DOHH2 (cell line): ENCODE data around the gene ELP4.

Experiments used
- H3F3A ChIP-seq: fragments of 200-600 bp; sonication (generic), shearing (Covaris generic); 2 replicates; pipeline ENCODE4 v1.6.0; 2016; ENCODE audit warnings: antibody characterized with exemption, mild to moderate bottlenecking; ENCODE audit not compliant: control insufficient read depth, insufficient read depth
- H3K27ac ChIP-seq: fragments of 200-600 bp; sonication (generic); 2 replicates; pipeline ENCODE4 v1.5.1; 2014; ENCODE audit warnings: low read depth, mild to moderate bottlenecking, low read length, moderate library complexity
- H3K27me3 ChIP-seq: fragments of 200-600 bp; sonication (generic); 2 replicates; pipeline ENCODE4 v1.6.1; 2014; ENCODE audit warnings: mild to moderate bottlenecking, low read length, mixed read lengths; ENCODE audit not compliant: control insufficient read depth
- H3K36me3 ChIP-seq: fragments of 200-600 bp; sonication (generic); 2 replicates; pipeline ENCODE4 v1.6.1; 2014; ENCODE audit warnings: mild to moderate bottlenecking, low read length, moderate library complexity, mixed read lengths; ENCODE audit not compliant: control insufficient read depth
- H3K4me1 ChIP-seq: fragments of 200-600 bp; sonication (generic); 2 replicates; pipeline ENCODE4 v1.6.1; 2014; ENCODE audit warnings: mild to moderate bottlenecking, low read length, mixed read lengths; ENCODE audit not compliant: control insufficient read depth
- H3K4me2 ChIP-seq: fragments of 200-600 bp; sonication (generic); 2 replicates; pipeline ENCODE4 v1.6.0; 2014; ENCODE audit warnings: mild to moderate bottlenecking, low read length, moderate library complexity
- H3K4me3 ChIP-seq: fragments of 200-600 bp; sonication (generic); 2 replicates; pipeline ENCODE4 v1.5.1; 2014; ENCODE audit warnings: mild to moderate bottlenecking, low read length, mixed read lengths
- H3K79me2 ChIP-seq: fragments of 200-600 bp; sonication (generic); 2 replicates; pipeline ENCODE4 v1.6.1; 2014; ENCODE audit warnings: mild to moderate bottlenecking, low read length, mixed read lengths; ENCODE audit not compliant: control insufficient read depth
- H3K9me2 ChIP-seq: fragments of 200-600 bp; sonication (generic); replicated peaks from 2 replicates; pipeline ENCODE4 v1.6.1; 2014; ENCODE audit warnings: mild to moderate bottlenecking, low read length, mixed read lengths; ENCODE audit not compliant: control insufficient read depth
- H3K9me3 ChIP-seq: fragments of 200-600 bp; sonication (generic); 2 replicates; pipeline ENCODE4 v1.6.1; 2014; ENCODE audit warnings: antibody characterized with exemption, low read length, mixed read lengths; ENCODE audit not compliant: control insufficient read depth, insufficient read depth
- H4K20me1 ChIP-seq: fragments of 200-600 bp; sonication (generic); 2 replicates; pipeline ENCODE4 v1.6.0; 2014; ENCODE audit warnings: low read depth, mild to moderate bottlenecking, antibody characterized with exemption, low read length, moderate library complexity; ENCODE audit not compliant: control insufficient read depth, insufficient read depth
- EZH2phosphoT487 ChIP-seq: fragments of 200-600 bp; sonication (generic); IDR thresholded peaks from 2 replicates; pipeline ENCODE4 v1.6.1; 2017; ENCODE audit warnings: borderline replicate concordance, mild to moderate bottlenecking, antibody characterized with exemption, low read length, moderate library complexity, mixed read lengths
- TF ChIP-seq, protein P1 (sequence below): fragments of 200-600 bp; sonication (generic); IDR thresholded peaks from one replicate; pipeline ENCODE4 v1.5.1; 2014; ENCODE audit warnings: antibody characterized with exemption, mild to moderate bottlenecking, low read depth, low read length; ENCODE audit not compliant: poor library complexity, severe bottlenecking

Gene ELP4

DNA sequence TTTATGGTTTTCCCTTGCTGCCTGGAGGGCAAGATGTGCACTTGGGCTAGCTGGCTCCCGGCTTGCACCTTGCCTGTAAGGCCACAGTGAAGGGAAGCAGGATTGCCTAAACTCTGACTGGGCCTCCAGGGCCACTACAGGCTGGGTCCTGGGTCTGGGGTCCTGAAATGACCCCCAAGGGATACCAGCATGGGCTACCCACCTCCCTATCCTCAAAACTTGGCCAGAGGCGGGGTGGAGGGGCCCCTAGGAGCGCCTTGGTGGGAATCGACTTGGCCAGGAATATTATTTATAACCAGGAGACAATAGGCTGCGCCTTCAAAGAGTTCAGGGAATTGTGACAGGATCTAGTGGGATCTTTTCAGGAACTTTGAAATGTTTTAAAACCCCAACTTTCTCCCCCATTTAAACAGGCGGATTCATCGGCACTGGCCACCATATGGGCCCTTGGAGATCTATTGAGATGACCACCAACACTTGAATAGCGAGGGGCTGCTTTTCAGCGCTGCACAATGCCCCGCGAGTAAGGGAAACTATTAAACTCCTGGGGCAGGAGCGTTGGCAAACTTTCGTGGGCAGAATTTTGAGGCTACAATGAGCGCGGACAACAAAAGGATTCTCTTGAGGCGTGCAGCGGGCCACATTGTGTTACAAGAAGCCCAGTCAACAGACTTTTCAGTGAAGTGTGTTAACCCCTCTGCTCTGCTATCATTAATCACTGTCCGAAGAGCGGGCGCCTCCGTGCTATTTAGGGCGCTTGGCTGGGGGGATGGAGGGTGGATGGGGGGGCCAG lies 286.3 kb downstream of the ELP4 start:
- H3K27me3 ChIP-seq, result peaks cover 14% of the 10 kb centered on the region
- H3K4me2 ChIP-seq, result no peak overlapping the region
- H3K4me1 ChIP-seq, result no peaks in the 10 kb centered on the region
- no peak for TF ChIP-seq EZH2phosphoT487
- TF ChIP-seq, protein P1, sequence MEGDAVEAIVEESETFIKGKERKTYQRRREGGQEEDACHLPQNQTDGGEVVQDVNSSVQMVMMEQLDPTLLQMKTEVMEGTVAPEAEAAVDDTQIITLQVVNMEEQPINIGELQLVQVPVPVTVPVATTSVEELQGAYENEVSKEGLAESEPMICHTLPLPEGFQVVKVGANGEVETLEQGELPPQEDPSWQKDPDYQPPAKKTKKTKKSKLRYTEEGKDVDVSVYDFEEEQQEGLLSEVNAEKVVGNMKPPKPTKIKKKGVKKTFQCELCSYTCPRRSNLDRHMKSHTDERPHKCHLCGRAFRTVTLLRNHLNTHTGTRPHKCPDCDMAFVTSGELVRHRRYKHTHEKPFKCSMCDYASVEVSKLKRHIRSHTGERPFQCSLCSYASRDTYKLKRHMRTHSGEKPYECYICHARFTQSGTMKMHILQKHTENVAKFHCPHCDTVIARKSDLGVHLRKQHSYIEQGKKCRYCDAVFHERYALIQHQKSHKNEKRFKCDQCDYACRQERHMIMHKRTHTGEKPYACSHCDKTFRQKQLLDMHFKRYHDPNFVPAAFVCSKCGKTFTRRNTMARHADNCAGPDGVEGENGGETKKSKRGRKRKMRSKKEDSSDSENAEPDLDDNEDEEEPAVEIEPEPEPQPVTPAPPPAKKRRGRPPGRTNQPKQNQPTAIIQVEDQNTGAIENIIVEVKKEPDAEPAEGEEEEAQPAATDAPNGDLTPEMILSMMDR, result no peak
- no peak overlapping the region for H3K4me3 ChIP-seq
- H3K36me3 ChIP-seq, result no peaks in the 10 kb centered on the region
- no peaks in the 10 kb centered on the region for H3K79me2 ChIP-seq
- no peaks in the 10 kb centered on the region for H3K9me3 ChIP-seq
- no peaks in the 10 kb centered on the region for H3F3A ChIP-seq
- no peak overlapping the region for H3K27ac ChIP-seq
- no peaks in the 10 kb centered on the region for H3K9me2 ChIP-seq
- H4K20me1 ChIP-seq, result no peaks in the 10 kb centered on the region

DNA sequence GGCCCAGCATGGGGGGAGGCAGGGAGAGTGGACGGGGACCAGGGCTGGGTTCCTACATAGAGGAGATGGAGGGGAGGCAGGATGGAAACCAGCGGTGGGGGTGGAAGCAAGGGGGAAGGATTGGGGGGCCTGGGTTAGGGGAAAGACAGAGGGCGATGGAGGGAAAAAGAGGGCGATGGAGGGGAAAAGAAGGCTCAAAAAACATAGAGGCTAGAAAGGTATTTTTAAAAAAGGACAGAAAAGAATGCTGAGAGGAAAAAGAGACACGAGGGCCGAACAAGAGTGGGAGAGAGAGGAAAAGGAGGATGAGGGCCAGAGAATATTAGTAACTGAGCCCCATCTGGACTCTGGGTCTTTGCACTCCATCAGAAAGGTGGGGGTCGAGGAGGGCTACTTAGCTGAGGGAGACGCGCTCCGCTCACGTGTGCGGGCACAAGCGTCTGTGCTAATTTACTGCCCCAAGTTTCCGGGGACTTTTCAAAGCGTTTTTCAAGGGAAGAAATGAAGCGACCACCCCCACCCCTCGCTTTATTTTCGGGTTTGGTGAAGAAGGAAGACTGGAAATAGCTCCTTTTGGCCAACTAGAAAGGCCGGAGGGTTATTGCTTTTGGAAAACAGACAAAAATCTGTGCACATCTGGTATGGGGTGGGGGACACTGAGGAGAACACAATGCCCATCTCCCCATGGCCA lies 287.1 kb downstream of the ELP4 start:
- TF ChIP-seq, protein P1, result no peak
- TF ChIP-seq EZH2phosphoT487, result no peak
- Histone ChIP-seq H3K27ac (no peak overlapping the region), H4K20me1 (no peaks in the 10 kb centered on the region), H3K4me2 (no peak overlapping the region), H3K4me3 (no peak overlapping the region), H3F3A (no peaks in the 10 kb centered on the region), H3K79me2 (no peaks in the 10 kb centered on the region), H3K9me2 (no peaks in the 10 kb centered on the region), H3K4me1 (no peaks in the 10 kb centered on the region), H3K9me3 (no peaks in the 10 kb centered on the region), H3K27me3 (peaks cover 14% of the 10 kb centered on the region), H3K36me3 (no peaks in the 10 kb centered on the region)

GRCh38 chr11:31797190-31798056 lies 287.9 kb downstream of the ELP4 start:
- H3K36me3 ChIP-seq, result no peaks in the 10 kb centered on the region
- no peaks in the 10 kb centered on the region for H3K4me1 ChIP-seq
- H4K20me1 ChIP-seq, result no peaks in the 10 kb centered on the region
- peaks cover 14% of the 10 kb centered on the region for H3K27me3 ChIP-seq
- H3K4me2 ChIP-seq, result no peak overlapping the region
- no peak overlapping the region for H3K4me3 ChIP-seq
- H3F3A ChIP-seq, result no peaks in the 10 kb centered on the region
- H3K9me2 ChIP-seq, result no peaks in the 10 kb centered on the region
- H3K27ac ChIP-seq, result no peak overlapping the region
- H3K9me3 ChIP-seq, result no peaks in the 10 kb centered on the region
- no peaks in the 10 kb centered on the region for H3K79me2 ChIP-seq
- TF ChIP-seq, protein P1, result no peak
- TF ChIP-seq EZH2phosphoT487, result no peak
